ENCODE measurements around the gene S100A13.

- TF ChIP-seq CTCF (IDR thresholded peaks at IDR 0.05) (peak; percentile 31 to 91 (median 84)), POLR2AphosphoS5 (IDR thresholded peaks at IDR 0.05) (peak; percentile 28 to 81 (median 74))
Measured at GRCh38 chr1:153572569-153573015, 54.7 kb downstream of the S100A13 start.
